Astrocyte (in vitro differentiated cells and primary cell): ENCODE data around the gene FGGY.

Experiments
- EZH2 ChIP-seq: IDR thresholded peaks from 2 replicates; pipeline ENCODE4 v1.6.1; 2012; ENCODE audit warnings: mild to moderate bottlenecking, low read length, inconsistent platforms; ENCODE audit not compliant: insufficient read depth
- TF ChIP-seq, protein P1 (sequence below): IDR thresholded peaks from 2 replicates; pipeline ENCODE4 v1.5.1; 2011; ENCODE audit warnings: low read depth, mild to moderate bottlenecking, inconsistent platforms, low read length, moderate library complexity; ENCODE audit not compliant: insufficient read depth

DNA sequence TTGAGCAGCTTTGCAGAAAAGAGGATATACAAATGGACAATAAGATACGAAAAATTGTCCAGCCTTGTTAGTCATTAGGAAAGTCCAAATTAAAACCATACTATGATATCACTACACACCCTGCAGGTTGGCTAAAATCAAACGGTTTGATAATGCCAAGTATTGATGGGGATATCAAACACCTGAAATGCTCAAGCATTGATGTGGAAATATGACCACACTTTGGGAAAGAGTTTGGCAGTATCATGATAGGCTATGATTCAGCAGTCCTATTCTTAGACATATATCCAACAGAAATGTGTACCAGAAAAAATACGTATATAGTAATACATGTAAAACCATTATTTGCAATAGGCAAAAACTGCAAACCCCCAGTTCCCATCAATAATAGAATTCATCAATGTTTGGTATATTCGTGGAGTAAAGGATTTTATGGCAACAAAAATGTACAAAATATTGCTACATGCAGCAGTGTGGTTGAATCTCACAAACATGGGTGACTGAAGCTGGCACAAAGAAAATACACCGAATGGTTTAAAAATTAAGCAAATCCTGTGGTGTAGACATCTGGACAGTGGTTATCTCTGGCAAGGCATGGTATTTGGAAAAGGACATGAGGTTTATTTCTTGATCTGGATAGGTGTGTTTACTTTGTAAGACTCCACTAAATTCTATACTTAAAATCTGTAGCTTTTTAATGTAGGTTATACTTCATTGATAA, 243.2 kb downstream of the FGGY start:
- TF ChIP-seq, protein P1, sequence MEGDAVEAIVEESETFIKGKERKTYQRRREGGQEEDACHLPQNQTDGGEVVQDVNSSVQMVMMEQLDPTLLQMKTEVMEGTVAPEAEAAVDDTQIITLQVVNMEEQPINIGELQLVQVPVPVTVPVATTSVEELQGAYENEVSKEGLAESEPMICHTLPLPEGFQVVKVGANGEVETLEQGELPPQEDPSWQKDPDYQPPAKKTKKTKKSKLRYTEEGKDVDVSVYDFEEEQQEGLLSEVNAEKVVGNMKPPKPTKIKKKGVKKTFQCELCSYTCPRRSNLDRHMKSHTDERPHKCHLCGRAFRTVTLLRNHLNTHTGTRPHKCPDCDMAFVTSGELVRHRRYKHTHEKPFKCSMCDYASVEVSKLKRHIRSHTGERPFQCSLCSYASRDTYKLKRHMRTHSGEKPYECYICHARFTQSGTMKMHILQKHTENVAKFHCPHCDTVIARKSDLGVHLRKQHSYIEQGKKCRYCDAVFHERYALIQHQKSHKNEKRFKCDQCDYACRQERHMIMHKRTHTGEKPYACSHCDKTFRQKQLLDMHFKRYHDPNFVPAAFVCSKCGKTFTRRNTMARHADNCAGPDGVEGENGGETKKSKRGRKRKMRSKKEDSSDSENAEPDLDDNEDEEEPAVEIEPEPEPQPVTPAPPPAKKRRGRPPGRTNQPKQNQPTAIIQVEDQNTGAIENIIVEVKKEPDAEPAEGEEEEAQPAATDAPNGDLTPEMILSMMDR, result no peak
- no peak for TF ChIP-seq EZH2
